B cell (primary cell): ENCODE data around the gene NREP. TPM values are rescaled to one million over a fixed set of nuclear protein-coding genes. Genes with fewer than 3 reads are reported as not detected.

ENCODE experiments used
- ATAC-seq: fragments of 200-7000 bp; cut with Tn5 transposase; one replicate; pipeline ENCODE4 v1.10.0; 2021; ENCODE audit warnings: low read depth, mild to moderate bottlenecking, moderate number of reproducible peaks, moderate library complexity
- CTCF ChIA-PET: fragments of 350-600 bp; sonication (Branson Sonifier 250); formaldehyde crosslinking; loops from one replicate; lab custom pipeline; 2021; ENCODE audit warnings: antibody characterized with exemption, inconsistent platforms; lab: Charles Lee
- POLR2A ChIA-PET: fragments of 350-600 bp; sonication (Branson Sonifier 250); formaldehyde crosslinking; loops from one replicate; lab custom pipeline; 2021; ENCODE audit warnings: antibody characterized with exemption; lab: Charles Lee
- DNase-seq: peaks from one replicate; pipeline ENCODE4 v3.0.0; 2013
- H2AFZ ChIP-seq: 2 replicates; pipeline ENCODE4 v1.6.1; 2012; ENCODE audit warnings: mild to moderate bottlenecking, low read depth, low read length; ENCODE audit not compliant: insufficient read depth, poor library complexity, severe bottlenecking
- H3K27ac ChIP-seq, 2 donors: 1 replicate in 1 of 2; 2 replicates in 1 of 2; pipeline ENCODE4 v1.5.1; 2012 to 2013; ENCODE audit warnings: low read length in 2 of 2, mild to moderate bottlenecking in 2 of 2, moderate library complexity in 1 of 2
- H3K27me3 ChIP-seq, 4 experiments: fragments of 200-600 bp in 1 of 4; sonication (generic) in 1 of 4; replicated peaks in 1 of 4; 1 replicate in 2 of 4; 2 replicates in 2 of 4; pipeline versions ENCODE4 v1.6.1 to v1.7.0; 2013 to 2016; ENCODE audit warnings: low read length in 3 of 4, mild to moderate bottlenecking in 2 of 4, mixed read lengths in 1 of 4, moderate library complexity in 1 of 4; ENCODE audit not compliant: insufficient read depth in 4 of 4, control insufficient read depth in 3 of 4; ENCODE audit errors: control extremely low read depth in 1 of 4
- H3K36me3 ChIP-seq, 2 experiments: replicated peaks in 1 of 2; 1 replicate in 1 of 2; 2 replicates in 1 of 2; pipeline versions ENCODE4 v1.6.1 to v1.7.1; 2013; ENCODE audit warnings: low read length in 1 of 2; ENCODE audit not compliant: insufficient read depth in 2 of 2, control insufficient read depth in 1 of 2; ENCODE audit errors: control extremely low read depth in 1 of 2, extremely low read depth in 1 of 2
- H3K4me1 ChIP-seq, 2 donors: fragments of 200-600 bp in 1 of 2; sonication (generic) in 1 of 2; 1 replicate in 1 of 2; 2 replicates in 1 of 2; pipeline versions ENCODE4 v1.5.1 to v1.6.1; 2013 to 2017; ENCODE audit warnings: low read length in 2 of 2; ENCODE audit not compliant: control insufficient read depth in 2 of 2, insufficient read depth in 2 of 2
- H3K4me2 ChIP-seq: replicated peaks from 2 replicates; pipeline ENCODE3; 2012; ENCODE audit warnings: mild to moderate bottlenecking, low read depth, low read length; ENCODE audit not compliant: poor library complexity, severe bottlenecking
- H3K4me3 ChIP-seq, 5 experiments: fragments of 200-600 bp in 1 of 5; sonication (generic) in 1 of 5; 1 replicate in 3 of 5; 2 replicates in 2 of 5; pipeline versions ENCODE4 v1.5.1 to v1.7.0; 2011 to 2016; ENCODE audit warnings: low read length in 4 of 5, mild to moderate bottlenecking in 4 of 5, low read depth in 2 of 5, control low read depth in 1 of 5, moderate library complexity in 1 of 5; ENCODE audit not compliant: insufficient read depth in 1 of 5; ENCODE audit errors: control extremely low read depth in 1 of 5, extremely low read depth in 1 of 5
- H3K79me2 ChIP-seq: fragments of 200-600 bp; sonication (generic); one replicate; pipeline ENCODE4 v1.6.0; 2016; ENCODE audit warnings: low read length; ENCODE audit not compliant: control insufficient read depth, insufficient read depth
- H3K9ac ChIP-seq: fragments of 200-600 bp; sonication (generic); 2 replicates; pipeline ENCODE4 v1.6.1; 2017; ENCODE audit warnings: mild to moderate bottlenecking, low read length, moderate library complexity
- H3K9me3 ChIP-seq, 3 donors: one replicate each; pipeline versions ENCODE4 v1.6.1 to v1.7.1; 2013; ENCODE audit warnings: low read length in 2 of 3; ENCODE audit not compliant: control insufficient read depth in 2 of 3, insufficient read depth in 1 of 3; ENCODE audit errors: control extremely low read depth in 1 of 3
- H4K20me1 ChIP-seq: 2 replicates; pipeline ENCODE4 v1.6.0; 2012; ENCODE audit warnings: mild to moderate bottlenecking, low read length; ENCODE audit not compliant: insufficient read depth, control insufficient read depth, poor library complexity, severe bottlenecking
- H3K27ac Mint-ChIP-seq: one replicate; pipeline ENCODE4 v1.8.0; 2021; ENCODE audit warnings: mixed read lengths
- H3K27me3 Mint-ChIP-seq: one replicate; pipeline ENCODE4 v1.8.0; 2021; ENCODE audit warnings: mixed read lengths
- H3K4me1 Mint-ChIP-seq: one replicate; pipeline ENCODE4 v1.8.0; 2021; ENCODE audit warnings: mixed read lengths
- H3K4me3 Mint-ChIP-seq: one replicate; pipeline ENCODE4 v1.8.0; 2021; ENCODE audit warnings: mixed read lengths
- H3K9me3 Mint-ChIP-seq: one replicate; pipeline ENCODE4 v1.8.0; 2022; ENCODE audit warnings: mixed read lengths; ENCODE audit not compliant: insufficient read depth
- EZH2 ChIP-seq: IDR thresholded peaks from 2 replicates; pipeline ENCODE4 v1.6.1; 2012; ENCODE audit warnings: borderline replicate concordance, low read depth, mild to moderate bottlenecking, moderate library complexity, low read length; ENCODE audit not compliant: insufficient read depth, poor library complexity, severe bottlenecking
- WGBS: methylation state at CpG from one replicate; pipeline ENCODE4 v1.1.5; 2013; ENCODE audit warnings: missing lambda C conversion rate; ENCODE audit not compliant: insufficient coverage; 5-methylcytosine and 5-hydroxymethylcytosine counted together
- intact Hi-C: fragments of 100-400 bp; cut with micrococcal nuclease; formaldehyde crosslinking; loops from one replicate; pipeline ENCODE4 v1.10.0; 2022
- polyA plus RNA-seq: library from polyadenylated mRNA; depleted of rRNA; stranded (reverse); fragments of >200 nt; gene quantifications from 2 replicates; pipeline ENCODE4 v1.2.3, GENCODE V29; 2012
- total RNA-seq, 2 donors: library from RNA; stranded (reverse); fragments of 120-200 nt in 1 of 2; gene quantifications; 1 replicate in 1 of 2; 2 replicates in 1 of 2; pipeline versions ENCODE4 v1.2.3 to v1.2.4, GENCODE V29; 2013 to 2022
- TF ChIP-seq, protein P1 (sequence below): fragments of 200-600 bp; IDR thresholded peaks from one replicate; pipeline ENCODE4 v1.8.0; 2022; ENCODE audit warnings: antibody characterized with exemption, mild to moderate bottlenecking

NREP gene
- total and polyA plus RNA-seq, 2 donors (not counting 1 experiment from before 2014, with no cell fraction given) = 6.7 to 17.0 TPM

DNA sequence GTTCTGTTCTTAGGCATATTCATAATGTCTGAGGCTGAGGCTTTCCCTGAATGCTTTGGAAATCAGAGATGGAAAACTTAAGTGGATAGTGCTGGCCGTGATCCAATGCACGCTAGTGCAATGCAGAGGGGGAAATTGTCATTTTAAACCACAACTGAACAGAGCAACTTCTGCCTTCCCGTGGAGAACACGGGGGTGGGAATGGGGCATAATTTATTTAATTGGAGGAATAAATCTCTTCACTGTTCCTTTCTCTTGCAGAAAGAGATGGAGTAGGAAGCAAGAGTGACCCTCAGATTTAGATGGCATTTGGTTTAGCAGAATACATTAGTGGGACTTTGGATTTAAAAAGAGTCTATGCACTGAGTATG is 22.9 kb upstream of the NREP start:
- DNase-seq = no peak
- H3K4me1 Mint-ChIP-seq = no peaks in the 10 kb centered on the region
- intact Hi-C loops = no loop called here
- no peaks in the 10 kb centered on the region for H3K9me3 ChIP-seq
- no peak overlapping the region for H3K4me3 Mint-ChIP-seq
- H3K9me3 Mint-ChIP-seq = no peaks in the 10 kb centered on the region
- no peaks in the 10 kb centered on the region for H3K79me2 ChIP-seq
- ATAC-seq = no peak
- no peak overlapping the region for H3K27ac ChIP-seq
- POLR2A ChIA-PET = no interaction called here
- CTCF ChIA-PET = no interaction called here
- no CpG with 5 or more reads among the region's 4 CpGs for WGBS
- no peaks in the 10 kb centered on the region for H3K4me1 ChIP-seq
- H2AFZ ChIP-seq = no peak overlapping the region
- no peak overlapping the region for H3K4me2 ChIP-seq
- no peak overlapping the region for H3K9ac ChIP-seq
- H3K27me3 Mint-ChIP-seq = peaks cover 8% of the 10 kb centered on the region
- H3K27me3 ChIP-seq = no peaks in the 10 kb centered on the region
- no peak overlapping the region for H3K27ac Mint-ChIP-seq
- TF ChIP-seq, protein P1, sequence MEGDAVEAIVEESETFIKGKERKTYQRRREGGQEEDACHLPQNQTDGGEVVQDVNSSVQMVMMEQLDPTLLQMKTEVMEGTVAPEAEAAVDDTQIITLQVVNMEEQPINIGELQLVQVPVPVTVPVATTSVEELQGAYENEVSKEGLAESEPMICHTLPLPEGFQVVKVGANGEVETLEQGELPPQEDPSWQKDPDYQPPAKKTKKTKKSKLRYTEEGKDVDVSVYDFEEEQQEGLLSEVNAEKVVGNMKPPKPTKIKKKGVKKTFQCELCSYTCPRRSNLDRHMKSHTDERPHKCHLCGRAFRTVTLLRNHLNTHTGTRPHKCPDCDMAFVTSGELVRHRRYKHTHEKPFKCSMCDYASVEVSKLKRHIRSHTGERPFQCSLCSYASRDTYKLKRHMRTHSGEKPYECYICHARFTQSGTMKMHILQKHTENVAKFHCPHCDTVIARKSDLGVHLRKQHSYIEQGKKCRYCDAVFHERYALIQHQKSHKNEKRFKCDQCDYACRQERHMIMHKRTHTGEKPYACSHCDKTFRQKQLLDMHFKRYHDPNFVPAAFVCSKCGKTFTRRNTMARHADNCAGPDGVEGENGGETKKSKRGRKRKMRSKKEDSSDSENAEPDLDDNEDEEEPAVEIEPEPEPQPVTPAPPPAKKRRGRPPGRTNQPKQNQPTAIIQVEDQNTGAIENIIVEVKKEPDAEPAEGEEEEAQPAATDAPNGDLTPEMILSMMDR = no peak
- TF ChIP-seq EZH2 = no peak
- no peak overlapping the region for H3K4me3 ChIP-seq
- H4K20me1 ChIP-seq = no peaks in the 10 kb centered on the region
- no peaks in the 10 kb centered on the region for H3K36me3 ChIP-seq

DNA sequence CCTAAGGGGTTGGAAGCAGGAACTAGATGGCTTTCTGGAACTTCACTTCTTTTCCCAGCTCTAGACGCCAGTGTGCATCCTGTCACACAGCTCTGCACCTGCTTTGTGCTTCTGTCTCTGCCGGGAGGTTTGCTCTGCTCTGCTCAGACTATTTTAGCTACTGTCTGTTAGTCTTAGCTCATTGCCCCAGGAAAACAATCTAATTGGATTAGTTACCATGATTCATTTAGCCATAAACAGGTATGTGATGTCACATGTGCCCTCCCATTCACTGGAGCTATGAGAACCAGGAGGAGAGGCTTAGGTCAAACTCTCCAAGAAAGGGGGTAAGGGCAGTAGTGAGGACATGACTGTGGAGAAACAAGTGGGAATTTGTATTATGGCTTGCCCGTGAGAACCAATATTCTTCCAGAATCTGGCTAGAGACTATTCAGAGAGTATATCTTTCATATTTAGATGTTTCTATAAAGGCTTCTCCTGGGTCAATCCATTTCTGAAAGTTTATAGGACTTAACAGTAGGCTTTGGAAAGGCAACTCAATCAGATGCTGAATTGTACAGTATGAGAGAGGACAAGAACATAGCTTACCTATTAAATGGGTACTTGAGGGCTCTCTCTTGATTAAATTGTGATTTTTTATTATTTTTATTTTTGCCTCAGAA is 22.4 kb upstream of the NREP start:
- Histone ChIP-seq H2AFZ (no peak overlapping the region), H4K20me1 (no peaks in the 10 kb centered on the region)
- POLR2A ChIA-PET = no interaction called here

More for the DNA sequence above, 22.4 kb upstream of the NREP start:
- no peaks in the 10 kb centered on the region for H3K36me3 ChIP-seq
- no peak overlapping the region for H3K4me3 ChIP-seq
- H3K27ac ChIP-seq = no peak overlapping the region
- Mint-ChIP-seq H3K4me1 (no peaks in the 10 kb centered on the region), H3K27me3 (peaks cover 11% of the 10 kb centered on the region), H3K4me3 (no peak overlapping the region), H3K9me3 (no peaks in the 10 kb centered on the region), H3K27ac (no peak overlapping the region)
- H3K9ac ChIP-seq = no peak overlapping the region
- no peaks in the 10 kb centered on the region for H3K4me1 ChIP-seq
- ATAC-seq = no peak
- no peak for DNase-seq
- no peaks in the 10 kb centered on the region for H3K27me3 ChIP-seq
- H3K4me2 ChIP-seq = no peak overlapping the region
- 13% methylated on average over 2 of the region's 3 CpGs for WGBS
- H3K9me3 ChIP-seq = no peaks in the 10 kb centered on the region
- CTCF ChIA-PET = no interaction called here
- H3K79me2 ChIP-seq = no peaks in the 10 kb centered on the region
- intact Hi-C loops = no loop called here
- TF ChIP-seq, protein P1 = no peak
- no peak for TF ChIP-seq EZH2
